HCT116 (cell line): ENCODE data around the gene USP24. TPM values are rescaled to one million over a fixed set of nuclear protein-coding genes. Genes with fewer than 3 reads are reported as not detected.

Experiments used
- ATAC-seq: fragments of 200-7000 bp; cut with Tn5 transposase; 2 replicates; pipeline ENCODE4 v1.9.1; 2020; ENCODE audit warnings: mild to moderate bottlenecking, moderate library complexity
- BruUV-seq: library from RNA; stranded (reverse); fragments of 400-500 nt; replicated peaks from 2 replicates; lab custom pipeline; 2021; lab: Mats Ljungman, UMichigan
- CTCF ChIA-PET: fragments of 300-600 bp; sonication (Branson Sonifier 250); formaldehyde crosslinking; loops from one replicate; lab custom pipeline; 2021; ENCODE audit warnings: antibody characterized with exemption; lab: Charles Lee
- POLR2A ChIA-PET: fragments of 300-600, 350-600 bp; sonication (Branson Sonifier 250); formaldehyde crosslinking; loops from one replicate; lab custom pipeline; 2021; ENCODE audit warnings: antibody characterized with exemption; lab: Charles Lee
- RAD21 ChIA-PET, 2 experiments: fragments of 300-600 bp; sonication (Branson Sonifier 250); formaldehyde crosslinking; loops; one replicate each; lab custom pipeline; 2023; ENCODE audit warnings: low total read pairs in 2 of 2; ENCODE audit not compliant: uncharacterized antibody in 2 of 2, unreplicated experiment in 2 of 2, low non-redundant PET in 1 of 2; lab: Charles Lee
- DNase-seq: peaks from one replicate; pipeline ENCODE4 v3.0.0-alpha.2; 2010; ENCODE audit warnings: low read depth, low spot score
- H2AFZ ChIP-seq: fragments of 200-600 bp; shearing (Covaris generic), sonication (generic); 2 replicates; pipeline ENCODE4 v1.6.1; 2017; ENCODE audit warnings: low read depth, mixed run types, mixed read lengths, antibody characterized with exemption, low read length; ENCODE audit not compliant: poor library complexity, severe bottlenecking
- H3K27ac ChIP-seq: 2 replicates; pipeline ENCODE4 v1.5.1; 2012; ENCODE audit warnings: low read depth, low read length
- H3K27me3 ChIP-seq: fragments of 200-600 bp; sonication (generic); 2 replicates; pipeline ENCODE4 v1.6.1; 2016; ENCODE audit warnings: mixed run types, low read length, mixed read lengths; ENCODE audit not compliant: insufficient read depth
- H3K36me3 ChIP-seq, 2 experiments: fragments of 200-500 bp in 1 of 2; fragments of 200-600 bp in 1 of 2; sonication (Bioruptor generic) in 1 of 2; sonication (generic) in 1 of 2; 2 replicates each; pipeline versions ENCODE4 v1.5.1 to v1.6.1; 2014 to 2016; ENCODE audit warnings: low read length in 2 of 2, inconsistent platforms in 1 of 2, mixed read lengths in 1 of 2, mixed run types in 1 of 2; ENCODE audit not compliant: insufficient read depth in 2 of 2, control insufficient read depth in 1 of 2
- H3K4me1 ChIP-seq, 2 experiments: fragments of 200-600 bp in 1 of 2; sonication (generic) in 1 of 2; 2 replicates each; pipeline versions ENCODE4 v1.5.1 to v1.6.1; 2012 to 2017; ENCODE audit warnings: low read length in 2 of 2, inconsistent platforms in 1 of 2, mild to moderate bottlenecking in 1 of 2, mixed read lengths in 1 of 2, mixed run types in 1 of 2, moderate library complexity in 1 of 2; ENCODE audit not compliant: insufficient read depth in 2 of 2, control insufficient read depth in 1 of 2
- H3K4me2 ChIP-seq: fragments of 200-600 bp; sonication (generic); 2 replicates; pipeline ENCODE4 v1.6.1; 2017; ENCODE audit warnings: mixed run types, low read length, mixed read lengths
- H3K4me3 ChIP-seq, 2 experiments: fragments of 200-600 bp in 1 of 2; sonication (generic) in 1 of 2; replicated peaks in 1 of 2; 2 replicates each; pipeline ENCODE4 v1.5.1; 2011 to 2016; ENCODE audit warnings: low read length in 2 of 2, control low read depth in 1 of 2, low read depth in 1 of 2, mild to moderate bottlenecking in 1 of 2, mixed read lengths in 1 of 2, mixed run types in 1 of 2
- H3K79me2 ChIP-seq: fragments of 200-600 bp; sonication (generic); 2 replicates; pipeline ENCODE4 v1.6.1; 2017; ENCODE audit warnings: mild to moderate bottlenecking, mixed run types, low read length, moderate library complexity, mixed read lengths; ENCODE audit not compliant: insufficient read depth
- H3K9ac ChIP-seq: fragments of 200-600 bp; sonication (generic); 2 replicates; pipeline ENCODE4 v1.6.1; 2016; ENCODE audit warnings: low read length, mixed read lengths
- H3K9me2 ChIP-seq: fragments of 200-600 bp; sonication (generic), shearing (Covaris generic); 2 replicates; pipeline ENCODE4 v1.6.1; 2017; ENCODE audit warnings: mixed run types, mild to moderate bottlenecking, moderate library complexity; ENCODE audit not compliant: insufficient read depth
- H3K9me3 ChIP-seq, 2 experiments: fragments of 200-500 bp in 1 of 2; fragments of 200-600 bp in 1 of 2; sonication (Bioruptor generic) in 1 of 2; sonication (generic) in 1 of 2; 2 replicates each; pipeline ENCODE4 v1.6.1; 2014 to 2017; ENCODE audit warnings: low read length in 2 of 2, mixed read lengths in 2 of 2, inconsistent platforms in 1 of 2, low read depth in 1 of 2, mild to moderate bottlenecking in 1 of 2, mixed run types in 1 of 2, moderate library complexity in 1 of 2; ENCODE audit not compliant: control insufficient read depth in 1 of 2, insufficient read depth in 1 of 2
- H4K20me1 ChIP-seq: fragments of 200-600 bp; sonication (generic), shearing (Covaris generic); 2 replicates; pipeline ENCODE4 v1.6.1; 2017; ENCODE audit warnings: mixed run types, mild to moderate bottlenecking, moderate library complexity; ENCODE audit not compliant: insufficient read depth
- ATF3 ChIP-seq: IDR thresholded peaks from 2 replicates; pipeline ENCODE4 v1.6.1; 2012
- CBX3 ChIP-seq: IDR thresholded peaks from 2 replicates; pipeline ENCODE4 v1.6.1; 2012; ENCODE audit warnings: low read depth
- CEBPB ChIP-seq: IDR thresholded peaks from 2 replicates; pipeline ENCODE4 v1.6.1; 2012; ENCODE audit warnings: low read depth
- CTCF ChIP-seq, 3 experiments: fragments of 200-600 bp in 1 of 3; sonication (generic) in 1 of 3; IDR thresholded peaks in 2 of 3; conservative IDR thresholded peaks in 1 of 3; 2 replicates each; pipeline ENCODE4 v1.5.1; 2012 to 2017; ENCODE audit warnings: low read depth in 2 of 3, low read length in 2 of 3, antibody characterized with exemption in 1 of 3, borderline replicate concordance in 1 of 3, control low read depth in 1 of 3, mild to moderate bottlenecking in 1 of 3, mixed read lengths in 1 of 3, mixed run types in 1 of 3, moderate library complexity in 1 of 3; ENCODE audit not compliant: insufficient read depth in 1 of 3
- EGR1 ChIP-seq: IDR thresholded peaks from 2 replicates; pipeline ENCODE4 v1.6.1; 2012; ENCODE audit warnings: low read depth
- ELF1 ChIP-seq: IDR thresholded peaks from 2 replicates; pipeline ENCODE4 v1.6.1; 2012; ENCODE audit warnings: low read depth, borderline replicate concordance
- EZH2 ChIP-seq: fragments of 200-600 bp; sonication (generic); IDR thresholded peaks from 2 replicates; pipeline ENCODE4 v1.6.1; 2017; ENCODE audit warnings: antibody characterized with exemption, mixed run types
- FOSL1 ChIP-seq: IDR thresholded peaks from 2 replicates; pipeline ENCODE4 v1.6.1; 2012; ENCODE audit warnings: low read depth
- JUND ChIP-seq: IDR thresholded peaks from 2 replicates; pipeline ENCODE4 v1.6.1; 2012
- MAX ChIP-seq: IDR thresholded peaks from 2 replicates; pipeline ENCODE4 v1.6.1; 2012
- POLR2A ChIP-seq: IDR thresholded peaks from 2 replicates; pipeline ENCODE4 v1.7.0; 2011; ENCODE audit warnings: borderline replicate concordance; ENCODE audit not compliant: insufficient read depth, insufficient read length; ENCODE audit errors: extremely low read depth
- POLR2AphosphoS5 ChIP-seq: IDR thresholded peaks from 2 replicates; pipeline ENCODE4 v1.6.1; 2011; ENCODE audit warnings: mild to moderate bottlenecking, low read depth, low read length, moderate library complexity
- RAD21 ChIP-seq: IDR thresholded peaks from 2 replicates; pipeline ENCODE4 v1.6.1; 2012; ENCODE audit warnings: low read depth, mild to moderate bottlenecking
- SIN3A ChIP-seq: IDR thresholded peaks from 2 replicates; pipeline ENCODE4 v1.6.1; 2012; ENCODE audit warnings: low read depth
- SP1 ChIP-seq: IDR thresholded peaks from 2 replicates; pipeline ENCODE4 v1.6.1; 2012; ENCODE audit warnings: low read depth
- TCF7L2 ChIP-seq: IDR thresholded peaks from 2 replicates; pipeline ENCODE4 v1.7.0; 2011; ENCODE audit warnings: borderline replicate concordance, inconsistent platforms; ENCODE audit not compliant: insufficient read depth, insufficient read length; ENCODE audit errors: extremely low read depth
- YY1 ChIP-seq: IDR thresholded peaks from 2 replicates; pipeline ENCODE4 v1.6.1; 2011; ENCODE audit warnings: low read length, low read depth, moderate library complexity, mild to moderate bottlenecking; ENCODE audit not compliant: insufficient replicate concordance; ENCODE audit errors: extremely low read depth
- ZBTB33 ChIP-seq: IDR thresholded peaks from 2 replicates; pipeline ENCODE4 v1.6.1; 2011; ENCODE audit warnings: mild to moderate bottlenecking, low read length, moderate library complexity; ENCODE audit not compliant: insufficient replicate concordance; ENCODE audit errors: extremely low read depth
- ZFX ChIP-seq: fragments of 450-650 bp; IDR thresholded peaks from 2 replicates; pipeline ENCODE4 v1.6.1; 2017
- ZNF274 ChIP-seq: fragments of 200-500 bp; sonication (Bioruptor generic); IDR thresholded peaks from 2 replicates; pipeline ENCODE4 v1.6.1; 2014; ENCODE audit warnings: mild to moderate bottlenecking, low read depth, low read length, inconsistent platforms
- intact Hi-C: fragments of 100-400 bp; cut with micrococcal nuclease; formaldehyde crosslinking; loops from 2 replicates; pipeline ENCODE4 v1.10.0; 2022
- total RNA-seq: library from RNA; stranded (reverse); gene quantifications from one replicate; pipeline ENCODE4 v1.2.1, GENCODE V29; 2021; ENCODE audit not compliant: unreplicated experiment

USP24 gene
- total RNA-seq, 1 experiment from 2014 or later: 34.2 TPM

- Histone ChIP-seq H3K9me2 (no peaks in the 10 kb centered on the region), H3K4me2 (no peak overlapping the region), H3K79me2 (peaks cover 92% of the 10 kb centered on the region), H4K20me1 (peaks cover 3% of the 10 kb centered on the region; the same call in 1 of the 2 replicates), H3K9ac (no peak overlapping the region), H3K9me3 (no peaks in the 10 kb centered on the region), H3K27me3 (no peaks in the 10 kb centered on the region), H3K27ac (no peak overlapping the region), H3K36me3 (no peaks in the 10 kb centered on the region), H2AFZ (no peak overlapping the region), H3K4me3 (no peak overlapping the region), H3K4me1 (no peaks in the 10 kb centered on the region)
- BruUV-seq: no TSS peak
- TF ChIP-seq ZNF274 (no peak), RAD21 (no peak), CTCF (IDR thresholded peaks at IDR 0.05 in 2 of 3, conservative IDR thresholded peaks at IDR 0.05 in 1 of 3; ENCODE audit: borderline replicate concordance in 1 of 3, insufficient read depth in 1 of 3, low read depth in 2 of 3, low read length in 2 of 3) (no peak), CEBPB (no peak), ELF1 (no peak), POLR2AphosphoS5 (no peak), ZFX (no peak), YY1 (no peak), SP1 (no peak), JUND (no peak), FOSL1 (no peak), CBX3 (no peak), MAX (no peak), TCF7L2 (no peak), SIN3A (no peak), ZBTB33 (no peak), EZH2 (no peak), ATF3 (no peak), EGR1 (no peak), POLR2A (no peak)
- ATAC-seq (no peak), DNase-seq (no peak)
- intact Hi-C loops: no loop called here
- ChIA-PET RAD21 (no interaction called here), CTCF (no interaction called here), POLR2A (no interaction called here)
These were observed 20.3 kb downstream of the USP24 start for GRCh38 chr1:55194851-55195250.
